Measurements from ENCODE around the gene CMTM4.
"Not testable (repeated sequence)": the region's sequence is repeated elsewhere in the genome, so short reads cannot be mapped to it uniquely, and the experiment has no call there.

Gene CMTM4

GRCh38 chr16:66641387-66641786 is 55.2 kb downstream of the CMTM4 start:
- no peak for DNase-seq (ENCODE audit: low spot score)

- no peak for DNase-seq (ENCODE audit: low spot score)
These were observed 55.7 kb downstream of the CMTM4 start for GRCh38 chr16:66640724-66641314.

- DNase-seq (ENCODE audit: low spot score) = no peak
These were observed 57.3 kb downstream of the CMTM4 start for GRCh38 chr16:66639091-66639885.

GRCh38 chr16:66637806-66638205 is 58.7 kb downstream of the CMTM4 start:
- no peak for DNase-seq (ENCODE audit: low spot score)

GRCh38 chr16:66636199-66636598 is 60.3 kb downstream of the CMTM4 start:
- no peak for DNase-seq (ENCODE audit: low spot score)

GRCh38 chr16:66635406-66635805 is 61.1 kb downstream of the CMTM4 start:
- no peak for DNase-seq (ENCODE audit: low spot score)

- no peak for DNase-seq (ENCODE audit: low spot score)
These were observed 61.9 kb downstream of the CMTM4 start for GRCh38 chr16:66634527-66635196.

- not testable (repeated sequence) for DNase-seq (ENCODE audit: low spot score)
These were observed 65.0 kb downstream of the CMTM4 start for GRCh38 chr16:66631558-66631957.

- DNase-seq (ENCODE audit: low spot score) = not testable (repeated sequence)
These were observed 65.8 kb downstream of the CMTM4 start for GRCh38 chr16:66630561-66631260.

- no peak for DNase-seq (ENCODE audit: low spot score)
These were observed 66.7 kb downstream of the CMTM4 start for GRCh38 chr16:66629856-66630255.

- DNase-seq (ENCODE audit: low spot score) = not testable (repeated sequence)
These were observed 68.7 kb downstream of the CMTM4 start for GRCh38 chr16:66627611-66628378.

GRCh38 chr16:66623755-66624154 is 72.8 kb downstream of the CMTM4 start:
- DNase-seq (ENCODE audit: low spot score) = no peak

GRCh38 chr16:66622863-66623262 is 73.7 kb downstream of the CMTM4 start:
- DNase-seq (ENCODE audit: low spot score) = no peak

GRCh38 chr16:66621973-66622372 is 74.6 kb downstream of the CMTM4 start:
- no peak for DNase-seq (ENCODE audit: low spot score)

GRCh38 chr16:66620429-66620795 is 76.1 kb downstream of the CMTM4 start:
- no peak for DNase-seq (ENCODE audit: low spot score)

GRCh38 chr16:66619534-66620428 is 76.8 kb downstream of the CMTM4 start:
- peak; percentile 57 for DNase-seq (ENCODE audit: low spot score)

GRCh38 chr16:66618588-66619375 is 77.8 kb downstream of the CMTM4 start:
- DNase-seq (ENCODE audit: low spot score) = peak; percentile 94

GRCh38 chr16:66617728-66618127 is 78.8 kb downstream of the CMTM4 start:
- no peak for DNase-seq (ENCODE audit: low spot score)

- no peak for DNase-seq (ENCODE audit: low spot score)
These were observed 79.5 kb downstream of the CMTM4 start for GRCh38 chr16:66617010-66617434.

GRCh38 chr16:66616592-66616991 is 80.0 kb downstream of the CMTM4 start:
- DNase-seq (ENCODE audit: low spot score) = no peak

Data from AG08395 (cell line).